Measurements from ENCODE around the gene ADSS2. TPM values are rescaled to one million over a fixed set of nuclear protein-coding genes. Genes with fewer than 3 reads are reported as not detected.
"Not testable (repeated sequence)": the region's sequence is repeated elsewhere in the genome, so short reads cannot be mapped to it uniquely, and the experiment has no call there.

The ADSS2 gene
- polyA plus RNA-seq, 3 donors: 24.4 to 33.5 (median 26.3) TPM

DNA sequence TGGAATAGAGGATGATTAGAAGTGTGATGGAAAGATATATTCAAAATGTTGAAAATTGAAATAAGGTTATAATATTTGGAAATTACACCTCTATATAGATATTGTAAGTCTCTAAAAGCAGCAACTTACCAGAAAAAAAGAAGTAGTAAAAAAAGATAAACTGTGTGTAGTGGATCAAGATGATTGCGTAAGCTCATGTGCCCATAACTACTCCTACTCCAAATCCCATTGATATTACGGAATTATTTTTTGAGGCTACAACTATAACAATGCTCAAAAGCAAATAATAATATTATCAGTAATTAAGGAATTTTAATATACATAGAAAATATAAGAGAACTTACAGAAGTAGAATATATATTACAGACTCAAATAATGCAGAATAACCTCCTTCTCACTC is 42.9 kb upstream of the ADSS2 start:
- DNase-seq: no peak
- Histone ChIP-seq H4K20me1 (ENCODE audit: insufficient read depth, low read length) (no peaks in the 10 kb centered on the region), H3K9me3 (replicated peaks in 1 of 2; ENCODE audit: control insufficient read depth in 1 of 2, insufficient read depth in 1 of 2, low read length in 2 of 2) (no peaks in the 10 kb centered on the region), H3K9ac (ENCODE audit: insufficient read depth, low read length, poor library complexity, severe bottlenecking) (no peak overlapping the region), H3K36me3 (replicated peaks in 1 of 2; ENCODE audit: control insufficient read depth in 1 of 2, insufficient read depth in 2 of 2, low read length in 2 of 2) (no peaks in the 10 kb centered on the region), H3K4me2 (replicated peaks; ENCODE audit: extremely low read depth, low read length, poor library complexity, severe bottlenecking) (no peak overlapping the region), H2AFZ (ENCODE audit: insufficient read depth, low read depth, low read length, poor library complexity, severe bottlenecking) (no peak overlapping the region), H3K4me3 (replicated peaks in 1 of 3; ENCODE audit: low read depth in 2 of 3, low read length in 3 of 3) (no peak overlapping the region), H3K79me2 (ENCODE audit: insufficient read depth, low read length) (no peaks in the 10 kb centered on the region), H3K4me1 (ENCODE audit: control insufficient read depth in 1 of 2, insufficient read depth in 2 of 2, low read length in 2 of 2) (no peaks in the 10 kb centered on the region), H3K27me3 (ENCODE audit: control insufficient read depth in 2 of 2, insufficient read depth in 2 of 2, low read length in 2 of 2) (no peaks in the 10 kb centered on the region), H3K27ac (ENCODE audit: low read depth in 1 of 2, low read length in 2 of 2) (no peak overlapping the region)
- peaks cover 2 to 5% (median 3%) of the 10 kb centered on the region in 7 donors for H3K9me3 Mint-ChIP-seq
- no peaks in the 10 kb centered on the region for H3K36me3 Mint-ChIP-seq
- no peak overlapping the region for H3K4me3 Mint-ChIP-seq
- no CpG with 5 or more reads among the region's 2 CpGs for WGBS (ENCODE audit: insufficient coverage)
- intact Hi-C loops (cut with micrococcal nuclease): no loop called here
- H3K4me1 Mint-ChIP-seq: no peaks in the 10 kb centered on the region
- TF ChIP-seq, protein P1, sequence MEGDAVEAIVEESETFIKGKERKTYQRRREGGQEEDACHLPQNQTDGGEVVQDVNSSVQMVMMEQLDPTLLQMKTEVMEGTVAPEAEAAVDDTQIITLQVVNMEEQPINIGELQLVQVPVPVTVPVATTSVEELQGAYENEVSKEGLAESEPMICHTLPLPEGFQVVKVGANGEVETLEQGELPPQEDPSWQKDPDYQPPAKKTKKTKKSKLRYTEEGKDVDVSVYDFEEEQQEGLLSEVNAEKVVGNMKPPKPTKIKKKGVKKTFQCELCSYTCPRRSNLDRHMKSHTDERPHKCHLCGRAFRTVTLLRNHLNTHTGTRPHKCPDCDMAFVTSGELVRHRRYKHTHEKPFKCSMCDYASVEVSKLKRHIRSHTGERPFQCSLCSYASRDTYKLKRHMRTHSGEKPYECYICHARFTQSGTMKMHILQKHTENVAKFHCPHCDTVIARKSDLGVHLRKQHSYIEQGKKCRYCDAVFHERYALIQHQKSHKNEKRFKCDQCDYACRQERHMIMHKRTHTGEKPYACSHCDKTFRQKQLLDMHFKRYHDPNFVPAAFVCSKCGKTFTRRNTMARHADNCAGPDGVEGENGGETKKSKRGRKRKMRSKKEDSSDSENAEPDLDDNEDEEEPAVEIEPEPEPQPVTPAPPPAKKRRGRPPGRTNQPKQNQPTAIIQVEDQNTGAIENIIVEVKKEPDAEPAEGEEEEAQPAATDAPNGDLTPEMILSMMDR (IDR thresholded peaks at IDR 0.05): no peak
- H3K27ac Mint-ChIP-seq: no peak overlapping the region
- peaks cover 0 to 4% (median 0%) of the 10 kb centered on the region in 3 donors for H3K27me3 Mint-ChIP-seq (ENCODE audit: low read depth in 3 of 3)

DNA sequence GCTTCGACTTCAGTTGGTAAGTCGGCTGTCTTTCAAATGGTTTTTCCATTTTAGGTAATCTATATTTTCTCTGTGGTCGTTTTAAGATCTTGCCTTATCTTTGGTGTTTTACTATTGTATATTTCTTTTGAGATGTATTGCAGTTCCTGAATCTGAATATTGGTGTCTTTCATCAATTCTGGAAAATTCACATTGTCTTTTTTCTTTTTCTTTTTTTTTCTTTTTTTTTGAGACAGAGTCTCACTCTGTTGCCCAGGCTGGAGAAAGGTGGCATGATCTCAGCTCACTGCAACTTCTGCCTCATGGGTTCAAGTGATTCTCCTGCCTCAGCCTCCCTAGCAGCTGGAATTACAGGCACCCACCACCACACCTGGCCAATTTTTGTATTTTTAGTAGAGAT is 33.3 kb upstream of the ADSS2 start:
- H3K9ac ChIP-seq (ENCODE audit: insufficient read depth, low read length, poor library complexity, severe bottlenecking); H3K4me1 Mint-ChIP-seq; H3K27me3 Mint-ChIP-seq (ENCODE audit: low read depth in 3 of 3); H3K9me3 ChIP-seq (replicated peaks in 1 of 2; ENCODE audit: control insufficient read depth in 1 of 2, insufficient read depth in 1 of 2, low read length in 2 of 2); H3K27ac Mint-ChIP-seq; H3K79me2 ChIP-seq (ENCODE audit: insufficient read depth, low read length); H3K27ac ChIP-seq (ENCODE audit: low read depth in 1 of 2, low read length in 2 of 2); intact Hi-C loops (cut with micrococcal nuclease); H3K4me3 ChIP-seq (replicated peaks in 1 of 3; ENCODE audit: low read depth in 2 of 3, low read length in 3 of 3); H3K4me3 Mint-ChIP-seq; H3K4me1 ChIP-seq (ENCODE audit: control insufficient read depth in 1 of 2, insufficient read depth in 2 of 2, low read length in 2 of 2); H2AFZ ChIP-seq (ENCODE audit: insufficient read depth, low read depth, low read length, poor library complexity, severe bottlenecking); DNase-seq; H3K27me3 ChIP-seq (ENCODE audit: control insufficient read depth in 2 of 2, insufficient read depth in 2 of 2, low read length in 2 of 2); H3K4me2 ChIP-seq (replicated peaks; ENCODE audit: extremely low read depth, low read length, poor library complexity, severe bottlenecking); H4K20me1 ChIP-seq (ENCODE audit: insufficient read depth, low read length): not testable (repeated sequence)
- WGBS (ENCODE audit: insufficient coverage): no CpG with 5 or more reads among the region's 3 CpGs
- Mint-ChIP-seq H3K9me3 (peaks cover 1 to 11% (median 6%) of the 10 kb centered on the region in 7 donors), H3K36me3 (peaks cover 5 to 12% of the 10 kb centered on the region in 2 donors)
- peaks cover 0 to 11% of the 10 kb centered on the region in 2 donors for H3K36me3 ChIP-seq (replicated peaks in 1 of 2; ENCODE audit: control insufficient read depth in 1 of 2, insufficient read depth in 2 of 2, low read length in 2 of 2)

Data from CD14-positive monocyte (primary cell).